HL-60 (cell line): ENCODE data around the gene GPC3.
A peak's percentile ranks its signal among the peaks of the same experiment; 100 is the strongest.

Experiments used
- DNase-seq, 2 experiments: peaks; one replicate each; pipeline ENCODE4 v3.0.0-alpha.2; 2010 to 2020; ENCODE audit warnings: low read depth in 1 of 2, low spot score in 1 of 2
- H3K27ac ChIP-seq: fragments of 250-450 bp; sonication (Bioruptor Pico); replicated peaks from 2 replicates; pipeline ENCODE4 v1.5.1; 2020; ENCODE audit warnings: mild to moderate bottlenecking, moderate library complexity
- H3K27me3 ChIP-seq: fragments of 250-450 bp; sonication (Bioruptor Pico); 2 replicates; pipeline ENCODE4 v1.5.1; 2021; ENCODE audit warnings: mild to moderate bottlenecking, moderate library complexity; ENCODE audit not compliant: insufficient read depth, poor library complexity, severe bottlenecking
- H3K4me3 ChIP-seq: replicated peaks from 2 replicates; pipeline ENCODE4 v1.5.1; 2011; ENCODE audit warnings: mild to moderate bottlenecking, control low read depth, low read length; ENCODE audit not compliant: insufficient read depth
- CTCF ChIP-seq: IDR thresholded peaks from one replicate; pipeline ENCODE4 v1.5.1; 2011; ENCODE audit warnings: low read length, control low read depth, inconsistent platforms; ENCODE audit not compliant: insufficient read depth
- GABPA ChIP-seq: IDR thresholded peaks from 2 replicates; pipeline ENCODE4 v1.6.1; 2012; ENCODE audit warnings: low read depth
- POLR2AphosphoS5 ChIP-seq: IDR thresholded peaks from 2 replicates; pipeline ENCODE4 v1.6.1; 2012; ENCODE audit warnings: low read depth
- REST ChIP-seq: IDR thresholded peaks from 2 replicates; pipeline ENCODE4 v1.6.1; 2012; ENCODE audit warnings: low read depth; ENCODE audit not compliant: insufficient replicate concordance
- SPI1 ChIP-seq: IDR thresholded peaks from 2 replicates; pipeline ENCODE4 v1.6.1; 2012; ENCODE audit warnings: low read depth, mild to moderate bottlenecking, borderline replicate concordance

The GPC3 gene

GRCh38 chrX:133676344-133677122 is 308.9 kb downstream of the GPC3 start:
- no peak overlapping the region for H3K27ac ChIP-seq
- no peak overlapping the region for H3K4me3 ChIP-seq
- no peak for DNase-seq
- H3K27me3 ChIP-seq = no peaks in the 10 kb centered on the region
- no peak for TF ChIP-seq SPI1
- no peak for TF ChIP-seq GABPA
- no peak for TF ChIP-seq POLR2AphosphoS5
- TF ChIP-seq CTCF = no peak
- no peak for TF ChIP-seq REST

- TF ChIP-seq REST (no peak), GABPA (no peak), CTCF (no peak), POLR2AphosphoS5 (no peak), SPI1 (no peak)
- no peak for DNase-seq
- Histone ChIP-seq H3K4me3 (no peak overlapping the region), H3K27ac (no peak overlapping the region), H3K27me3 (no peaks in the 10 kb centered on the region)
Observed at GRCh38 chrX:133674726-133675470, 310.5 kb downstream of the GPC3 start.

- H3K27me3 ChIP-seq = no peaks in the 10 kb centered on the region
- no peak overlapping the region for H3K27ac ChIP-seq
- H3K4me3 ChIP-seq = no peak overlapping the region
- peak in 1 of 2 experiments; percentile 11 for DNase-seq
- TF ChIP-seq POLR2AphosphoS5 = no peak
- TF ChIP-seq CTCF = peak; percentile 17
Observed at GRCh38 chrX:133670383-133670782, 315.0 kb downstream of the GPC3 start.
